Peyer's patch (tissue), 4 donors: ENCODE measurements around the gene CLRN2. TPM values are rescaled to one million over a fixed set of nuclear protein-coding genes. Genes with fewer than 3 reads are reported as not detected.

ENCODE experiments used
- DNase-seq, 3 donors: peaks; one replicate each; pipeline ENCODE4 v3.0.0-alpha.2; 2017 to 2019
- H3K27ac ChIP-seq, 4 donors: fragments of 200-600 bp; sonication (generic); one replicate each; pipeline ENCODE4 v1.5.1; 2016 to 2019
- H3K27me3 ChIP-seq, 2 donors: fragments of 200-600 bp; sonication (generic); one replicate each; pipeline ENCODE4 v1.5.1; 2019
- H3K36me3 ChIP-seq, 3 donors: fragments of 200-600 bp; sonication (generic); one replicate each; pipeline ENCODE4 v1.5.1; 2016 to 2019
- H3K4me1 ChIP-seq, 4 donors: fragments of 200-600 bp; sonication (generic); one replicate each; pipeline ENCODE4 v1.5.1; 2016 to 2019
- H3K4me3 ChIP-seq, 4 donors: fragments of 200-600 bp; sonication (generic); 1 replicate in 3 of 4; 2 replicates in 1 of 4; pipeline ENCODE4 v1.5.1; 2016 to 2019; ENCODE audit warnings: mild to moderate bottlenecking in 1 of 4
- H3K9me3 ChIP-seq, 4 donors: fragments of 200-600 bp; sonication (generic); one replicate each; pipeline ENCODE4 v1.5.1; 2016 to 2019; ENCODE audit warnings: mild to moderate bottlenecking in 1 of 4
- POLR2A ChIP-seq, 2 donors: fragments of 450-650 bp; IDR thresholded peaks; one replicate each; pipeline ENCODE4 v1.5.1; 2017; ENCODE audit warnings: antibody characterized with exemption in 2 of 2, mild to moderate bottlenecking in 2 of 2, moderate library complexity in 2 of 2
- total RNA-seq, 4 donors: library from RNA; depleted of rRNA; stranded (reverse); fragments of >200 nt; gene quantifications; one replicate each; pipeline ENCODE4 v1.1.0, GENCODE V29; 2016
- TF ChIP-seq, protein P1 (sequence below), 6 experiments: fragments of 450-650 bp in 4 of 6; fragments of 200-600 bp in 2 of 6; sonication (generic) in 1 of 6; IDR thresholded peaks; one replicate each; pipeline ENCODE4 v1.5.1; 2017 to 2019; ENCODE audit warnings: antibody characterized with exemption in 6 of 6, mild to moderate bottlenecking in 3 of 6, moderate library complexity in 1 of 6

Gene CLRN2
- total RNA-seq, 4 donors from 2014 or later, result not detected

DNA sequence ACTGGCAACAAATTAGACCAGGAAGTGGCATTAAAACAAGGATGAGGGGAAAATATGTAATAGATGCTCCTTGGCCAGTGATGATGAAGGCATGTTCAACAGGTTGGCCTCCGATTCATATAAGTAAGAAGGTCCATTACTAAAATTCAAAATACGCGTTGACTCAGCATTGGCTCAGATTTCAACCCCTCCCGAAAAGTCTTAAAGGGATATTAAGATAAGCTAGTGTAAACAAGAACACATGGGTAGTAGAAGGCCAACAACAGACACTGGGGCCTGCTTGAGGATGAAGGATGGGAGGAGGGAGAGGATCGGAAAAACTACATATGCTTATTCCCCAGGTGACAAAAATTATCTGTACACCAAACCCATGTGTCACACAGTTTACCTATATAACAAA, 42.9 kb downstream of the CLRN2 start:
- H3K27ac ChIP-seq, result no peak overlapping the region
- H3K36me3 ChIP-seq, result no peaks in the 10 kb centered on the region
- no peaks in the 10 kb centered on the region for H3K9me3 ChIP-seq
- H3K4me1 ChIP-seq, result no peaks in the 10 kb centered on the region
- DNase-seq, result no peak
- no peaks in the 10 kb centered on the region for H3K27me3 ChIP-seq
- TF ChIP-seq, protein P1, sequence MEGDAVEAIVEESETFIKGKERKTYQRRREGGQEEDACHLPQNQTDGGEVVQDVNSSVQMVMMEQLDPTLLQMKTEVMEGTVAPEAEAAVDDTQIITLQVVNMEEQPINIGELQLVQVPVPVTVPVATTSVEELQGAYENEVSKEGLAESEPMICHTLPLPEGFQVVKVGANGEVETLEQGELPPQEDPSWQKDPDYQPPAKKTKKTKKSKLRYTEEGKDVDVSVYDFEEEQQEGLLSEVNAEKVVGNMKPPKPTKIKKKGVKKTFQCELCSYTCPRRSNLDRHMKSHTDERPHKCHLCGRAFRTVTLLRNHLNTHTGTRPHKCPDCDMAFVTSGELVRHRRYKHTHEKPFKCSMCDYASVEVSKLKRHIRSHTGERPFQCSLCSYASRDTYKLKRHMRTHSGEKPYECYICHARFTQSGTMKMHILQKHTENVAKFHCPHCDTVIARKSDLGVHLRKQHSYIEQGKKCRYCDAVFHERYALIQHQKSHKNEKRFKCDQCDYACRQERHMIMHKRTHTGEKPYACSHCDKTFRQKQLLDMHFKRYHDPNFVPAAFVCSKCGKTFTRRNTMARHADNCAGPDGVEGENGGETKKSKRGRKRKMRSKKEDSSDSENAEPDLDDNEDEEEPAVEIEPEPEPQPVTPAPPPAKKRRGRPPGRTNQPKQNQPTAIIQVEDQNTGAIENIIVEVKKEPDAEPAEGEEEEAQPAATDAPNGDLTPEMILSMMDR (IDR thresholded peaks at IDR 0.05), result no peak
- TF ChIP-seq POLR2A (IDR thresholded peaks at IDR 0.05), result no peak
- H3K4me3 ChIP-seq, result no peak overlapping the region

- Histone ChIP-seq H3K4me1 (no peaks in the 10 kb centered on the region), H3K27ac (no peak overlapping the region), H3K36me3 (no peaks in the 10 kb centered on the region), H3K9me3 (no peaks in the 10 kb centered on the region), H3K27me3 (no peaks in the 10 kb centered on the region), H3K4me3 (no peak overlapping the region)
- no peak for DNase-seq
- TF ChIP-seq, protein P1 (IDR thresholded peaks at IDR 0.05), result no peak
- TF ChIP-seq POLR2A (IDR thresholded peaks at IDR 0.05), result no peak
Measured at GRCh38 chr4:17558941-17559708, 44.2 kb downstream of the CLRN2 start.

DNA sequence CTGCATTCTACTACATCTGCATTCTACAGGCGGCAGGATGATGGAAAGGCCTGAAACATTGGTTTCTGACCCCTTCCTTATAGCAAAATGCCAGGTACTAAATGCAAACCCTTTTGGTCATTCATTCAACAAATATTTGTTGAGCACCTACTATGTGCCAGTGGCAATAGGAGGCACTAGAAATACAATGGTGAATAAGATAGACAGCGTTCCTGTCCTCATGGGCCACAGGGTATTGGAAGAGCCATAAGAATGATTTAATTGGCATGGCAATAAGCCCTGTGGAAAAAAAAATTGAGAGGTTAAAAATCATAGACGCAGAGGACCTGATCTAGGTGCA, 44.7 kb downstream of the CLRN2 start:
- H3K27me3 ChIP-seq, result no peaks in the 10 kb centered on the region
- TF ChIP-seq, protein P1 (IDR thresholded peaks at IDR 0.05), result no peak
- no peak for TF ChIP-seq POLR2A (IDR thresholded peaks at IDR 0.05)
- H3K4me3 ChIP-seq, result no peak overlapping the region
- no peaks in the 10 kb centered on the region for H3K36me3 ChIP-seq
- no peak for DNase-seq
- no peak overlapping the region for H3K27ac ChIP-seq
- H3K9me3 ChIP-seq, result no peaks in the 10 kb centered on the region
- no peaks in the 10 kb centered on the region for H3K4me1 ChIP-seq

GRCh38 chr4:17560065-17560673, 45.2 kb downstream of the CLRN2 start:
- no peak overlapping the region for H3K4me3 ChIP-seq
- no peaks in the 10 kb centered on the region for H3K4me1 ChIP-seq
- no peaks in the 10 kb centered on the region for H3K36me3 ChIP-seq
- no peaks in the 10 kb centered on the region for H3K27me3 ChIP-seq
- H3K27ac ChIP-seq, result no peak overlapping the region
- TF ChIP-seq, protein P1 (IDR thresholded peaks at IDR 0.05), result no peak
- no peak for TF ChIP-seq POLR2A (IDR thresholded peaks at IDR 0.05)
- no peak for DNase-seq
- no peaks in the 10 kb centered on the region for H3K9me3 ChIP-seq

DNA sequence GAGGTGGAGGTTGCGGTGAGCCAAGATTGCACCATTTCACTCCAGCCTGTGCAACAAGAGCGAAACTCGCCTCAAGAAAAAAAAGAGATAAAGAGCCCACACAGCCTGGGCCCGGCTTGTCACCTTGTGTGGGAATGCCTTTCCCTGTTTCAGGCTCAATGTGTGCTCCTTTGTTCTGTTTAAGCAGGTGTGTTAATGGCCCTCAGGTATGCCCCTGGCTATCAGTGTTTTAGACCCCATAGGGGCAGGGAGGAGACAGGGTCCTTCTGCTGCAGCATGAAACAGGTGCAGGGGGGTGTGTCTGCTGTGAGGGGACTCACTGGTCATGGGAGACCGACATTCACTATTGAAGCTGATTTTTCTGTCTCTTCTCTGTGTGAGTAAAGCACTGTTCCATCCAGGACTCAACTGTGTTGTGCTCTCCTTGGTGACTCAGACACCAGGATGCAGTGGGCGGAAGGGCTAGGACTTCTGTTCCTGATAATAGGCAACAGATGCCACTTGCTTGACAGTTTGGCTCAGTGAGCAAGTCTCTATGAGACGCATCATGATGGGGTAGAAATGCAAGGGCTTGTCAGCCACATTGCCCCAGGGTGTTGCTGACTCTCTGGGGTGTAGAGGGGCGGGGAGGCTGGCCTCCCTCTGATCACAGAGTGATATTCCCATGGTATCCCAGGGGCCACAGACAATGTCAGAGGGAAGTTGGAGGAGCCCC, 46.4 kb downstream of the CLRN2 start:
- Histone ChIP-seq H3K4me3 (no peak overlapping the region), H3K9me3 (no peaks in the 10 kb centered on the region), H3K27me3 (no peaks in the 10 kb centered on the region), H3K36me3 (no peaks in the 10 kb centered on the region), H3K27ac (no peak overlapping the region), H3K4me1 (no peaks in the 10 kb centered on the region)
- TF ChIP-seq, protein P1 (IDR thresholded peaks at IDR 0.05), result no peak
- TF ChIP-seq POLR2A (IDR thresholded peaks at IDR 0.05), result no peak
- no peak for DNase-seq
